Measurements from ENCODE around the gene PDZK1IP1.

- TF ChIP-seq CTCF (IDR thresholded peaks at IDR 0.05) (no peak), POLR2A (IDR thresholded peaks at IDR 0.05) (no peak)
Measured at GRCh38 chr1:47207803-47208373, 18.1 kb upstream of the PDZK1IP1 start.

Data from heart left ventricle (tissue), 13 donors.